GM12801 (cell line): ENCODE results near the gene RAP1A.

Source experiments
- CTCF ChIP-seq: IDR thresholded peaks from one replicate; pipeline ENCODE4 v1.5.1; 2011; ENCODE audit warnings: control low read depth; ENCODE audit not compliant: insufficient read length; ENCODE audit errors: extremely low read depth

Gene RAP1A

DNA sequence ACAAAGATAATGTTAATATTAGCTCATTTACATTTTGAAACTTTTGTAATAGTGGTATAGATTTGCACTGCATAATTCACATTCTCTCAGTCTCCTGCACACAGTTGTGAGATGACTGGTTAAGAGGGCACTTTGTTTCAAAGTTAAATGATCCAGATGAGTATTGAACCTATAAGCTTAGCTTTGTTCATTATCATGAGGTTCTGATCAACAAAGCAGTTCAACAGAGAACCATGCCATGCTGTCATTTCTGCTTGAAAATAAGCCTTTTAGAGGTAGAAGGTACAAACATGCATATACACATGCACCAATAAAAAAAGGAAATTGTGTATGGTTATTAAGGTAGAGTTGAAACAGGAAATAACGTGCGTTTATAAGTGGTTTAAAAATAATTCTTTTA is 4.8 kb downstream of the RAP1A start:
- no peak for TF ChIP-seq CTCF

GRCh38 chr1:111625276-111625675 is 5.7 kb downstream of the RAP1A start:
- no peak for TF ChIP-seq CTCF

DNA sequence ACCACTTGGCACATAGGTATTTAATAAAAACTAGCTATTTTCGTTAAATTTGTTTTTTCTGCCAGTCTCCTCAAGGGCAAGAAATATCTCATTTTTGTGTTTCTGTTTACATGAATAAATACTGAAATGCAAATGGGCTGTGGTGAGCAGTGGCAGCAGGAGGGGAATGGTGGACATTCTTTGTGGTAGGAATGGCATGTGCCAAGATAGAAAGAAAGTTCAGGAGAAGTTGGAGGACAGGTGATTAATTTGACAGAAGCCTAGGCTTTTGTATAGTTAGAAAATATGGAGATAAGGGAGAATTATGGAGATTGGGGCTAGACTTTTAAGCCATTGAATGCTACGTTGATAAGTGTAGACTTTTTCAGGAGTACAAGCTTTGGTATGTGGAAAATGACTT is 8.6 kb downstream of the RAP1A start:
- no peak for TF ChIP-seq CTCF

- TF ChIP-seq CTCF: no peak
These were observed 9.8 kb downstream of the RAP1A start for GRCh38 chr1:111629190-111629954.

- TF ChIP-seq CTCF: no peak
These were observed 11.0 kb downstream of the RAP1A start for GRCh38 chr1:111630567-111630966.

DNA sequence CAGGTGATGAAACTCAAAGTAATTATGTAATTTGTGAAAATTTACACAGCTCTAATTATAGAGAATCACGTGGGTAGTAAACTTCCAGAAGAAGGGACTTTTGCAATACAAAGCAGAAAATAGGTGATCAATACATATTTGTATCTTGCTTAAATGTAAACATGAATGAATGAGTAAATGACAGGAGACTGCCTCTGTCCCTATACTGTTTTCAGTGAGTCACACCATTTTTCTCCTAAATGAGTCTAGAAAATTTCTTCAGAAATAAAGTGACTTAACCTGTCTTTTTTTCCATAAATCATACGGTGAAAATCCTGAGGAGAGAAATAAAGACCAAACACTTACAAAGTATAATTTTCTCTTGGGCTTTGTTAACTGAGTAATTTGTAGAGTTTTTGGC is 11.9 kb downstream of the RAP1A start:
- TF ChIP-seq CTCF: no peak

- no peak for TF ChIP-seq CTCF
These were observed 14.2 kb downstream of the RAP1A start for GRCh38 chr1:111633736-111634247.
